Measurements from ENCODE around the gene RRM1.
"Not testable (repeated sequence)": the region's sequence is repeated elsewhere in the genome, so short reads cannot be mapped to it uniquely, and the experiment has no call there.

Gene RRM1

GRCh38 chr11:4134806-4135205, 40.2 kb downstream of the RRM1 start:
- H3K9me3 ChIP-seq (ENCODE audit: low read depth, low read length) = 0 out of 2 replicates have a peak, but pooled peaks cover under 1% of the 10 kb centered on the region
- H3K4me3 ChIP-seq = no peak overlapping the region
- H3K9ac ChIP-seq (ENCODE audit: insufficient read length) = no peak overlapping the region
- TF ChIP-seq FOXP2 (optimal IDR thresholded peaks at IDR 0.05; ENCODE audit: control extremely low read depth, extremely low read length, insufficient read depth) (no peak), EZH2 (IDR thresholded peaks at IDR 0.05) (no peak), POLR2AphosphoS5 (IDR thresholded peaks at IDR 0.05; ENCODE audit: borderline replicate concordance, low read depth, low read length) (no peak)
- H3K36me3 ChIP-seq (ENCODE audit: insufficient read depth, low read length) = peaks cover 80% of the 10 kb centered on the region
- no peak for DNase-seq (ENCODE audit: low read depth, low spot score)
- no peak overlapping the region for H3K27ac ChIP-seq

DNA sequence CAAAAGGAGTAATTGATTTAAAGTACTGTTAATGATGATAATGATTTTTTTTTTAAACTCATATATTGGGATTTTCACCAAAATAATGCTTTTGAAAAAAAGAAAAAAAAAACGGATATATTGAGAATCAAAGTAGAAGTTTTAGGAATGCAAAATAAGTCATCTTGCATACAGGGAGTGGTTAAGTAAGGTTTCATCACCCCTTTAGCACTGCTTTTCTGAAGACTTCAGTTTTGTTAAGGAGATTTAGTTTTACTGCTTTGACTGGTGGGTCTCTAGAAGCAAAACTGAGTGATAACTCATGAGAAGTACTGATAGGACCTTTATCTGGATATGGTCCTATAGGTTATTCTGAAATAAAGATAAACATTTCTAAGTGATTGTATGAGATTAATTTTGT, 43.9 kb downstream of the RRM1 start:
- Histone ChIP-seq H3K27ac (no peak overlapping the region), H3K9me3 (ENCODE audit: low read depth, low read length) (0 out of 2 replicates have a peak, but pooled peaks cover 3% of the 10 kb centered on the region), H3K9ac (ENCODE audit: insufficient read length) (no peak overlapping the region)

DNA sequence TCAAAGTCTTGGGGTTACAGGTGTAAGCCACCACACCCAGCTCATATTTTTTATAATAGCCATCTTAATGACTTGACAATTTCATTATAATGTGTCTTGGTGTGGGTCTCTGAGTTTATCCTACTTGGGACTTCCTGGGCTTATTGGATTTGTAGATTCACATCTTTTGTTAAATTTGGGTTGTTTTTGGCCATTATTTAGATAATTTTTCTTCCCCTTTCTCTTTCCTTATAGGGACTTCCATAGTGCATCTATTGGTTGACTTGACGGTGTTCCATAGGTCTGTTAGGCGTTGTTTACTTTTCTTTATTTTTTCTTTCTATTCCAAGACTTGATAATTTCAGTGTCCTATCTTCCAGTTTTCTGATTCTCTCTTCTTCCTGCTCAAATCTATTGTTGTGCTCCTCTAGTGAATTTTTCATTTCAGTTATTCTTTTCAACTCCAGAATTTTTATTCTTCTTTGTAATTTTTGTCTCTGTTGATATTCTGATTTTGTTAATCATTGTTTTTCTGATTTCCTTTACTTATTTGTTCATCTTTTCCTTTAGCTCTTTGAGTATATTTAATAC, 45.6 kb downstream of the RRM1 start:
- H3K9ac ChIP-seq (ENCODE audit: insufficient read length) = no peak overlapping the region
- TF ChIP-seq POLR2AphosphoS5 (IDR thresholded peaks at IDR 0.05; ENCODE audit: borderline replicate concordance, low read depth, low read length) = no peak
- TF ChIP-seq EZH2 (IDR thresholded peaks at IDR 0.05) = no peak
- no peak for TF ChIP-seq FOXP2 (optimal IDR thresholded peaks at IDR 0.05; ENCODE audit: control extremely low read depth, extremely low read length, insufficient read depth)
- no peak overlapping the region for H3K4me3 ChIP-seq
- peaks cover 61% of the 10 kb centered on the region for H3K36me3 ChIP-seq (ENCODE audit: insufficient read depth, low read length)
- DNase-seq (ENCODE audit: low read depth, low spot score) = no peak
- no peak overlapping the region for H3K27ac ChIP-seq
- H3K9me3 ChIP-seq (ENCODE audit: low read depth, low read length) = 0 out of 2 replicates have a peak, but pooled peaks cover 3% of the 10 kb centered on the region

More for the DNA sequence above, 43.9 kb downstream of the RRM1 start:
- Histone ChIP-seq H3K4me3 (no peak overlapping the region), H3K36me3 (ENCODE audit: insufficient read depth, low read length) (peaks cover 76% of the 10 kb centered on the region)
- TF ChIP-seq FOXP2 (optimal IDR thresholded peaks at IDR 0.05; ENCODE audit: control extremely low read depth, extremely low read length, insufficient read depth) (no peak), EZH2 (IDR thresholded peaks at IDR 0.05) (no peak), POLR2AphosphoS5 (IDR thresholded peaks at IDR 0.05; ENCODE audit: borderline replicate concordance, low read depth, low read length) (no peak)
- DNase-seq (ENCODE audit: low read depth, low spot score) = no peak

GRCh38 chr11:4146070-4146771, 51.6 kb downstream of the RRM1 start:
- Histone ChIP-seq H3K9ac (ENCODE audit: insufficient read length) (no peak overlapping the region), H3K36me3 (ENCODE audit: insufficient read depth, low read length) (peaks cover 16% of the 10 kb centered on the region), H3K9me3 (ENCODE audit: low read depth, low read length) (no peaks in the 10 kb centered on the region), H3K27ac (no peak overlapping the region), H3K4me3 (no peak overlapping the region)
- no peak for TF ChIP-seq FOXP2 (optimal IDR thresholded peaks at IDR 0.05; ENCODE audit: control extremely low read depth, extremely low read length, insufficient read depth)
- TF ChIP-seq POLR2AphosphoS5 (IDR thresholded peaks at IDR 0.05; ENCODE audit: borderline replicate concordance, low read depth, low read length) = no peak
- no peak for TF ChIP-seq EZH2 (IDR thresholded peaks at IDR 0.05)
- DNase-seq (ENCODE audit: low read depth, low spot score) = no peak

- Histone ChIP-seq H3K27ac (no peak overlapping the region), H3K9ac (ENCODE audit: insufficient read length) (no peak overlapping the region), H3K36me3 (ENCODE audit: insufficient read depth, low read length) (peaks cover 11% of the 10 kb centered on the region), H3K4me3 (no peak overlapping the region), H3K9me3 (ENCODE audit: low read depth, low read length) (no peaks in the 10 kb centered on the region)
- TF ChIP-seq FOXP2 (optimal IDR thresholded peaks at IDR 0.05; ENCODE audit: control extremely low read depth, extremely low read length, insufficient read depth) = no peak
- no peak for TF ChIP-seq POLR2AphosphoS5 (IDR thresholded peaks at IDR 0.05; ENCODE audit: borderline replicate concordance, low read depth, low read length)
- no peak for TF ChIP-seq EZH2 (IDR thresholded peaks at IDR 0.05)
- no peak for DNase-seq (ENCODE audit: low read depth, low spot score)
These were observed 52.1 kb downstream of the RRM1 start for GRCh38 chr11:4146772-4147098.

DNA sequence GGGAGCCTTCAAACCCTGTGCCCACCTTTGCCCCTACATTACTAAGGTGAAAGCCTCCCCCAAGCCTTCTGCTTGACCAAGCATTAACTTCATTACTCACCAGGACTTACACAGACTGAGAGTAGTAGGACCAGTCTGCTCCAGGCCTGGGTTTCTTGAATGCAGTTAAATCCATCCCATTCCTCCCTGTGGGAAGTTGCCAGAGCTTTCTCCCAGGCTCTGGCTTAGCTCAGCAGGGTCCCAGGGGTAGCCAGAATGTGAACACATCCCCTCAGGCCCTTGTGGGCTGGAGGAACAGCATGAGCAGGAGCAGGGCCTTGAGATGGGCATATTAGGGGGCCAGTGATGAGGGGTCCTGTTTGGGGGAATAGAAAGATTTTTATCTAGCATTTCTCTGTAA, 59.9 kb downstream of the RRM1 start:
- H3K4me3 ChIP-seq = no peak overlapping the region
- DNase-seq (ENCODE audit: low read depth, low spot score) = no peak
- H3K9ac ChIP-seq (ENCODE audit: insufficient read length) = no peak overlapping the region
- H3K27ac ChIP-seq = no peak overlapping the region
- H3K36me3 ChIP-seq (ENCODE audit: insufficient read depth, low read length) = no peaks in the 10 kb centered on the region
- no peaks in the 10 kb centered on the region for H3K9me3 ChIP-seq (ENCODE audit: low read depth, low read length)
- TF ChIP-seq FOXP2 (optimal IDR thresholded peaks at IDR 0.05; ENCODE audit: control extremely low read depth, extremely low read length, insufficient read depth) = no peak
- no peak for TF ChIP-seq POLR2AphosphoS5 (IDR thresholded peaks at IDR 0.05; ENCODE audit: borderline replicate concordance, low read depth, low read length)
- TF ChIP-seq EZH2 (IDR thresholded peaks at IDR 0.05) = no peak

- no peak overlapping the region for H3K9ac ChIP-seq (ENCODE audit: insufficient read length)
- TF ChIP-seq POLR2AphosphoS5 (IDR thresholded peaks at IDR 0.05; ENCODE audit: borderline replicate concordance, low read depth, low read length) (no peak), EZH2 (IDR thresholded peaks at IDR 0.05) (no peak), FOXP2 (optimal IDR thresholded peaks at IDR 0.05; ENCODE audit: control extremely low read depth, extremely low read length, insufficient read depth) (no peak)
- no peaks in the 10 kb centered on the region for H3K36me3 ChIP-seq (ENCODE audit: insufficient read depth, low read length)
- no peak overlapping the region for H3K27ac ChIP-seq
- no peak for DNase-seq (ENCODE audit: low read depth, low spot score)
- H3K9me3 ChIP-seq (ENCODE audit: low read depth, low read length) = no peaks in the 10 kb centered on the region
- no peak overlapping the region for H3K4me3 ChIP-seq
These were observed 62.0 kb downstream of the RRM1 start for GRCh38 chr11:4156571-4156970.

DNA sequence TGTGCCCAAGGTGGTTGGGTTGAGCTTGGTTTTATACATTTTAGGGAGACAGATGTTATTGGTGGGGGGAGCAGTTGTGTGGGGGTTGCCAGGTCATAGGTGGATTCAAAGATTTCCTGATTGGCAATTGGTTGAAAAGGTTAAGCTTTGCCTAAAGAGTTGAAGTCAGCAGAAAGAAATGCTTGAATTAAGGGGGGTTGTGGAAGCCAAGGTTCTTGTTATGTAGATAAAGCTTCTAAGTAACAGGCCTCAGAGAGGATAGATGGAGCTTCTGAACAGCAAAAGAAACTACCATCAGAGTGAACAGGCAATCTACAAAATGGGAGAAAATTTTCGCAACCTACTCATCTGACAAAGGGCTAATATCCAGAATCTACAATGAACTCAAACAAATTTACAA, 64.2 kb downstream of the RRM1 start:
- H3K36me3 ChIP-seq (ENCODE audit: insufficient read depth, low read length); H3K4me3 ChIP-seq; H3K27ac ChIP-seq; DNase-seq (ENCODE audit: low read depth, low spot score); H3K9me3 ChIP-seq (ENCODE audit: low read depth, low read length); H3K9ac ChIP-seq (ENCODE audit: insufficient read length): not testable (repeated sequence)

DNA sequence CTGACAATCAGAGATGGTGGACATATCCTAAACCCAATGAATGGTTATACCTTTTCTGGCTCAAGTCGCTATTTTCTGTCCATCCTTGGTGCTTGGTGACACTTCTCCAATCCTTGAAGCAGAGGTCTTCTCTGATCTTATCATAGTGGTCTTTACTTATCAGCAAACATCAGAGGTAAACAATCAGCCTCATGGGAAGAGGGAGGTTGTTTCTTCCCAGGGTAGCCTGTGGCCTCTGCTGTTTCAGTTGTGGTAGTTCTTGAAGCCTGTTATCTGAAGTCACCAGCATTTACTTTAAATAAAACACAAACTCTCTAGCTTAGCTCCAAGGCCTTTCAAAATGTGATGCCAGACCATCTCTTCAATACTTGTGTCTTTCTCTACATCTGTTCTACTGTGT, 66.7 kb downstream of the RRM1 start:
- Histone ChIP-seq H3K9me3 (ENCODE audit: low read depth, low read length) (no peaks in the 10 kb centered on the region), H3K9ac (ENCODE audit: insufficient read length) (no peak overlapping the region), H3K27ac (no peak overlapping the region), H3K36me3 (ENCODE audit: insufficient read depth, low read length) (no peaks in the 10 kb centered on the region), H3K4me3 (no peak overlapping the region)
- no peak for DNase-seq (ENCODE audit: low read depth, low spot score)
- no peak for TF ChIP-seq FOXP2 (optimal IDR thresholded peaks at IDR 0.05; ENCODE audit: control extremely low read depth, extremely low read length, insufficient read depth)
- no peak for TF ChIP-seq EZH2 (IDR thresholded peaks at IDR 0.05)
- no peak for TF ChIP-seq POLR2AphosphoS5 (IDR thresholded peaks at IDR 0.05; ENCODE audit: borderline replicate concordance, low read depth, low read length)

Data from SK-N-MC (cell line).